Measurements from ENCODE around the gene AMIGO1.

- no peak for TF ChIP-seq CTCF (IDR thresholded peaks at IDR 0.05; ENCODE audit: low read depth, low read length)
- TF ChIP-seq EZH2phosphoT487 (IDR thresholded peaks at IDR 0.05; ENCODE audit: low read depth), result no peak
Observed at GRCh38 chr1:109475261-109475660, 34.3 kb downstream of the AMIGO1 start.
